Adrenal gland (tissue), 12 donors: ENCODE data around the gene IL1A. TPM values are rescaled to one million over a fixed set of nuclear protein-coding genes. Genes with fewer than 3 reads are reported as not detected.

Source experiments
- DNase-seq, 7 donors: peaks; one replicate each; pipeline ENCODE4 v3.0.0-alpha.2; 2019 to 2020
- H3K27ac ChIP-seq, 5 donors: fragments of 200-600 bp; sonication (generic) in 4 of 5; 1 replicate in 3 of 5; 2 replicates in 2 of 5; pipeline versions ENCODE4 v1.5.1 to v1.8.0; 2016 to 2020; ENCODE audit warnings: mild to moderate bottlenecking in 1 of 5
- H3K27me3 ChIP-seq: fragments of 200-600 bp; 2 replicates; pipeline ENCODE4 v1.8.0; 2021
- H3K36me3 ChIP-seq, 2 donors: fragments of 200-600 bp; replicated peaks in 1 of 2; 1 replicate in 1 of 2; 2 replicates in 1 of 2; pipeline versions ENCODE4 v1.5.1 to v1.8.0; 2018 to 2022
- H3K4me1 ChIP-seq, 2 donors: fragments of 200-600 bp; replicated peaks in 1 of 2; 1 replicate in 1 of 2; 2 replicates in 1 of 2; pipeline versions ENCODE4 v1.5.1 to v1.8.0; 2018 to 2021
- H3K4me3 ChIP-seq, 4 donors: fragments of 200-600 bp; sonication (generic) in 3 of 4; one replicate each; pipeline ENCODE4 v1.5.1; 2016 to 2018
- H3K9me3 ChIP-seq, 3 donors: fragments of 200-600 bp; sonication (generic) in 1 of 3; replicated peaks in 1 of 3; 1 replicate in 2 of 3; 2 replicates in 1 of 3; pipeline versions ENCODE4 v1.5.1 to v1.8.0; 2016 to 2021
- POLR2A ChIP-seq, 2 donors: fragments of 450-650 bp; IDR thresholded peaks; one replicate each; pipeline ENCODE4 v1.6.1; 2017; ENCODE audit warnings: antibody characterized with exemption in 2 of 2, mild to moderate bottlenecking in 2 of 2, moderate library complexity in 1 of 2
- WGBS, 4 donors: extraction: QIAGEN DNeasy Blood & Tissue Kit in 2 of 4; methylation state at CpG; one replicate each; pipeline versions ENCODE4 v1.1.5 to v1.1.7; 2013 to 2017; 5-methylcytosine and 5-hydroxymethylcytosine counted together
- intact Hi-C, 2 donors: fragments of 100-400 bp; cut with DNase I; formaldehyde crosslinking; loops; one replicate each; pipeline versions ENCODE4 v1.14.1 to v1.15.0; 2022 to 2023
- polyA plus RNA-seq, 3 donors: library from polyadenylated mRNA; stranded (reverse); fragments of 200-250 nt in 2 of 3; fragments of 350-450 nt in 1 of 3; fragmentation: Illumina TruSeq in 1 of 3; extraction: RNeasy Lipid Tissue Mini Kit (QIAGEN cat#74804) in 1 of 3; gene quantifications; one replicate each; pipeline ENCODE4 v1.2.3, GENCODE V29; 2013 to 2014
- total RNA-seq, 9 donors: library from RNA; depleted of rRNA in 4 of 9; stranded (reverse); fragments of >200 nt in 4 of 9; fragments of 120-200 nt in 1 of 9; fragmentation: NEBNext Ultra II Directional in 1 of 9; extraction: Animal tissue kit (Norgen Biotek cat#: 25700) in 1 of 9; gene quantifications; one replicate each; pipeline versions ENCODE4 v1.1.0 to v1.2.4, GENCODE V29; 2013 to 2023
- TF ChIP-seq, protein P1 (sequence below), 6 experiments: fragments of 450-650 bp in 4 of 6; fragments of 200-600 bp in 2 of 6; sonication (generic) in 1 of 6; IDR thresholded peaks; 1 replicate in 5 of 6; 2 replicates in 1 of 6; pipeline versions ENCODE4 v1.5.1 to v1.8.0; 2016 to 2021; ENCODE audit warnings: antibody characterized with exemption in 6 of 6, mild to moderate bottlenecking in 2 of 6, moderate library complexity in 1 of 6
- donor health status: healthy with polysubstance abuse.
- donor health status: Bipolar disorder and iron deficiency.
- donor health status: DM: yes; HTN: yes; CAD: no.
- donor health status: DM: no; HTN: no; CAD: no.
- donor health status: DM: no; HTN: no; CAD: no.
- donor health status: DM: yes; HTN: yes; CAD: no.

IL1A gene
- total and polyA plus RNA-seq, 12 donors = 0.07 to 0.67 (median 0.18) TPM; not detected in 9

DNA sequence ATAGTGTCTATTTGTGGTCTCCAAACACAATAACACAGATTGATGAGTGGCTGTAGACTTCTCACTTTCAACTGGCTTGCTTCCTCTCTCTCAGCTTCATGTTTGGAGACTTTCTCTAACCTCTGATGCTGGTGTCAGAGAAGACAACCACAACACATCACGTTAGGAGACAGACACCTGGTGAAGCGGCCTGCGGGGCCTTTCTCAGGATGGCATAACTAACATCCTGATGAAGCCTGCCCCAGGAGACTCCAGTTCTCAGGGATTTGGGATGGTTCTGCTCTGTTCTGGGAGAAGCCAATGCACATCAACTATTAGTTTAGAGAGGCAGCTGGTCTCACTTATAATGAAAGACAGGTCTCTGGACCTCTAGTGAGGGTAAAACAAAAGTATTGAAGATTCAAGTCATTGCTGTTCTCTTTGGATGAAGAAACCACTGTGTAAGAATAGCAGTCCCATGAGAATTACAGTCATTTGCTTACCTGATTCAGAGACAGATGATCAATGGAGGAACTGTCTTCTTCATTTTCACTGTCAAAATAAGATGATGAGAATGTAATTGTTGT lies 2.0 kb downstream of the IL1A start:
- Histone ChIP-seq H3K36me3 (no peaks in the 10 kb centered on the region), H3K4me1 (peaks cover 0 to 5% of the 10 kb centered on the region in 2 donors), H3K4me3 (no peak overlapping the region), H3K27ac (no peak overlapping the region), H3K27me3 (no peaks in the 10 kb centered on the region), H3K9me3 (no peaks in the 10 kb centered on the region)
- intact Hi-C loops = no loop called here
- WGBS, 4 donors = 81 to 95% (median 90%) methylated on average over 3 of the region's 3 CpGs
- DNase-seq = no peak
- no peak for TF ChIP-seq POLR2A (IDR thresholded peaks at IDR 0.05)
- TF ChIP-seq, protein P1, sequence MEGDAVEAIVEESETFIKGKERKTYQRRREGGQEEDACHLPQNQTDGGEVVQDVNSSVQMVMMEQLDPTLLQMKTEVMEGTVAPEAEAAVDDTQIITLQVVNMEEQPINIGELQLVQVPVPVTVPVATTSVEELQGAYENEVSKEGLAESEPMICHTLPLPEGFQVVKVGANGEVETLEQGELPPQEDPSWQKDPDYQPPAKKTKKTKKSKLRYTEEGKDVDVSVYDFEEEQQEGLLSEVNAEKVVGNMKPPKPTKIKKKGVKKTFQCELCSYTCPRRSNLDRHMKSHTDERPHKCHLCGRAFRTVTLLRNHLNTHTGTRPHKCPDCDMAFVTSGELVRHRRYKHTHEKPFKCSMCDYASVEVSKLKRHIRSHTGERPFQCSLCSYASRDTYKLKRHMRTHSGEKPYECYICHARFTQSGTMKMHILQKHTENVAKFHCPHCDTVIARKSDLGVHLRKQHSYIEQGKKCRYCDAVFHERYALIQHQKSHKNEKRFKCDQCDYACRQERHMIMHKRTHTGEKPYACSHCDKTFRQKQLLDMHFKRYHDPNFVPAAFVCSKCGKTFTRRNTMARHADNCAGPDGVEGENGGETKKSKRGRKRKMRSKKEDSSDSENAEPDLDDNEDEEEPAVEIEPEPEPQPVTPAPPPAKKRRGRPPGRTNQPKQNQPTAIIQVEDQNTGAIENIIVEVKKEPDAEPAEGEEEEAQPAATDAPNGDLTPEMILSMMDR (IDR thresholded peaks at IDR 0.05) = no peak

DNA sequence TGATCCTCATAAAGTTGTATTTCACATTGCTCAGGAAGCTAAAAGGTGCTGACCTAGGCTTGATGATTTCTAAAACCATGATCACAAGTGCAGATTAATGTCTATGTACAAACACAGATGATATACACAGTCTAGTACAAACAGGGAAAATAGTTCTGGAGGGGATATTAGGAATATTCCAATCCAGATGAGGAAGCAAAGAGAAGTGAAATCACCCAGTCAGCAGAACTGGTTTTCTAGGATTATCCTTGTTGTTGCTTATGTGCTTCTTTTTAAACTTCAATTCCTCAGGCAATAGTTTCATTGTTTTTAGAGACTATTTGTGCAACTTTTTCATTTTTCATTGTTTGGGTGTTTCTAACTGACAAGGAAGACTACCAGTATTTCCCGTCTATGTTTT lies 4.7 kb downstream of the IL1A start:
- Histone ChIP-seq H3K36me3 (no peaks in the 10 kb centered on the region), H3K9me3 (no peaks in the 10 kb centered on the region), H3K4me3 (no peak overlapping the region), H3K27me3 (no peaks in the 10 kb centered on the region), H3K27ac (no peak overlapping the region), H3K4me1 (peaks cover 0 to 5% of the 10 kb centered on the region in 2 donors)
- intact Hi-C loops = no loop called here
- no peak for DNase-seq
- TF ChIP-seq, protein P1 (IDR thresholded peaks at IDR 0.05) = no peak
- no peak for TF ChIP-seq POLR2A (IDR thresholded peaks at IDR 0.05)
- WGBS, 4 donors = 83 to 87% (median 84%) methylated on average over 1 of the region's 1 CpG

DNA sequence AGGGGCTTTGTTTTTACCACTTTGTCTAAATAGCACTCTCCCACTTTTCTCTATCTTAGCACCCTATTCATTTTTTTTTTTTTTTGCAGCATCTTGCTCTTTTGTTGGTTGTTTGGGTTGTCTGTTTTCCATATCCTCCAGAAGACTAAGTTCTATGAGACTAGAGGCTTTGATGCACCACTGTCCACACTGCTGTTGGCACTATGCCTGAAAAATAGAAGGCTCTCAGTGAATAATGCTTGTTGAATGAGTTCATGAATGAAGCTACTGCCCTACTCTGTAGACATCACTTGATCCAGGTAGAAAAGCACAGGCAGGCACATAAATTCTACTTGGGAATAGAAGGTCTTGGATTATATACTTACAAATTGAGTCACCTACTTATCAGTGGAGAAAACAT lies 7.3 kb downstream of the IL1A start:
- no peaks in the 10 kb centered on the region for H3K4me1 ChIP-seq
- no peaks in the 10 kb centered on the region for H3K36me3 ChIP-seq
- TF ChIP-seq, protein P1 (IDR thresholded peaks at IDR 0.05) = no peak
- no peak for TF ChIP-seq POLR2A (IDR thresholded peaks at IDR 0.05)
- H3K27ac ChIP-seq = no peak overlapping the region
- H3K9me3 ChIP-seq = no peaks in the 10 kb centered on the region
- intact Hi-C loops = no loop called here
- no peaks in the 10 kb centered on the region for H3K27me3 ChIP-seq
- no peak for DNase-seq
- H3K4me3 ChIP-seq = no peak overlapping the region

DNA sequence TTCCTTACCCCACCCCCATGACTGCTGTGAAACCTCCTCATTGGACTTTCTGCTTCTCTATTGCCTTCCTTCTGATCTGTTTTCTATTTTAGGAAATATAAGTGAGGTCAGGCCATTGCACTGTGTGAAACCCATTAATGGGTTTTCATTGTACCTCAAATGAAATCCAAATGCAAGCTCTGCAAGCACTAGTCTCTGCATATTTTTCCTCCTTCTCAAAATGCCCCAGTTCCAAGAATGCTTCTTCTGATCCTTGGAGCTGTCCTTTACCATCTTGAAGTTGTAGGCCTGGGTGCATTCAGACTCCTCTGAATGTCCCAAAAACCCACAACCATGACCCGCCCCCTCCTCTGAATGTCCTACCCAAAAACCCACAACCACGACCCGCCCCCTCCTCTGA lies 8.2 kb downstream of the IL1A start:
- no peak overlapping the region for H3K27ac ChIP-seq
- H3K27me3 ChIP-seq = no peaks in the 10 kb centered on the region
- H3K36me3 ChIP-seq = no peaks in the 10 kb centered on the region
- intact Hi-C loops = no loop called here
- H3K9me3 ChIP-seq = no peaks in the 10 kb centered on the region
- DNase-seq = no peak
- TF ChIP-seq, protein P1 (IDR thresholded peaks at IDR 0.05) = no peak
- TF ChIP-seq POLR2A (IDR thresholded peaks at IDR 0.05) = no peak
- no peaks in the 10 kb centered on the region for H3K4me1 ChIP-seq
- no peak overlapping the region for H3K4me3 ChIP-seq
- WGBS, 4 donors = 86 to 100% (median 93%) methylated on average over 2 to 3 of the region's 3 CpGs
